ENCODE data around the gene MDH2.

- TF ChIP-seq CTCF (conservative IDR thresholded peaks at IDR 0.05; ENCODE audit: low read depth in 2 of 2), result no peak
- TF ChIP-seq POLR2AphosphoS5 (IDR thresholded peaks at IDR 0.05; ENCODE audit: low read depth), result no peak
- no peak for TF ChIP-seq EZH2 (IDR thresholded peaks at IDR 0.05; ENCODE audit: low read depth, unreplicated experiment)
- TF ChIP-seq REST (IDR thresholded peaks at IDR 0.05; ENCODE audit: unreplicated experiment), result no peak
- TF ChIP-seq EZH2phosphoT487 (IDR thresholded peaks at IDR 0.05; ENCODE audit: unreplicated experiment), result no peak
- no peak for TF ChIP-seq JUNB (IDR thresholded peaks at IDR 0.05; ENCODE audit: unreplicated experiment)
- TF ChIP-seq ETS1 (IDR thresholded peaks at IDR 0.05), result no peak
- no peak for TF ChIP-seq ZNF114 (CRISPR knock-in tag; IDR thresholded peaks at IDR 0.05)
- TF ChIP-seq CREB1 (CRISPR knock-in tag; IDR thresholded peaks at IDR 0.05; ENCODE audit: low read depth), result no peak
- no peak for TF ChIP-seq ZNF462 (CRISPR knock-in tag; IDR thresholded peaks at IDR 0.05)
- TF ChIP-seq NANOG (IDR thresholded peaks at IDR 0.05; ENCODE audit: borderline replicate concordance), result no peak
- TF ChIP-seq STAT1 (IDR thresholded peaks at IDR 0.05; ENCODE audit: unreplicated experiment), result no peak
These were observed 548 bp upstream of the MDH2 start for GRCh38 chr7:76047305-76047810.
